Measurements from ENCODE around the gene DDI2.
"Not testable (repeated sequence)": the region's sequence is repeated elsewhere in the genome, so short reads cannot be mapped to it uniquely, and the experiment has no call there.

The DDI2 gene

DNA sequence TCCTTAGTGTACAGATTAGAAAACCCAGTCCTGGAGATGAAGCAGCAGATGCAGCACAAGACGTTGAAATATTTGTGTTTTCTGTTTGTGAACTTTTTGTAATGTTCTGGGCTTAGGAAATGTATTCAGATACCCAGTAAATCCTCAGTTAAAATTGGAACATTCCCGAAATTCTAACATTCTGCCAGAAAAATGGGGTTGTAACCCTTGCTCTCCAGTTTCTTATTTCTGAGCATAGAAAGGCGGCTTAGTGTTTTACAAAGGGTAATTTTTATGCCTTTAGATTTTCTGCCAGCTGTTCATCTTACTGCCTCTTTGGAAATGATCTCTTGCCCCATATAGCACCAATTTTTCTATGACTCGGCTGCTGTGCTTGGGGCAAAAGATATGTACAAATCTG is 20.6 kb downstream of the DDI2 start:
- no peak for DNase-seq

DNA sequence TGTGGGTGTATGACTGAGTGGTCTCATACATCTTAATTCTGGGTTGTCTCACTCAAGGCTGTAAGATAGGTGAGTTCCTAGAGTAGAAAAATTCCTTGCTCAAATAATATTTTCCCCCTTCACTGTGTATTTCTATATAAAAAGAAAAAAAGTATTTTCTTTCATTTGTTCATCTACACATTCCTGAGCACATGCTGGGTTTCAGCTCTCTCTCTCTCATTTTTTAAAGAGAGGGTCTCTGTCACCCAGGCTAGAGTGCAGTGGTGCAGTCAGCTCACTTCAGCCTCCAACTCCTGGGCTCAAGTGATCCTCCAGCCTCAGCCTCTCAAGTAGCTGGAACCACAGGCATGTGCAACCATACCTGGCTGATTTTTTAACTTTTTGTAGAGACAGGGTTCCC is 22.0 kb downstream of the DDI2 start:
- DNase-seq = no peak

GRCh38 chr1:15639931-15640330 is 22.7 kb downstream of the DDI2 start:
- no peak for DNase-seq

DNA sequence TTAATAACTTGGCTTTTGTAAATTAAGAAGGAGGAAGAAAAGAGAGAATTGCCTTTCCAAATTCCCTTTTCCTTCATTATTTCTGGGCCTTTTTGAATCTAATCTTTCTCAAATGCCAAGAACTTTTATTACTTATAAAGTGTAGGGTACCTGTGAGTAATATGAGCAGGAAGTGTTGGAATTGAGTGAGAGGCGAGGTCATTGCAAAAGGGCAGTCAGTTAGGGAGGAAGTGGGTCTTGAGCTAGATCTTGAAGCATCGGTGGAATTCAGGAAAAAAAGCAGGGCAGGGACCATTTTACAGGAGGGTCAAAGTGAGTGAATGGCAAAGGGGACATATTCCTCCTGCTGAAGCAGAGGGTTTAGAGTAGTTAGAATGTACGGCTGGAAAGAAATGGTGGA is 23.4 kb downstream of the DDI2 start:
- no peak for DNase-seq

- DNase-seq = no peak
Observed at GRCh38 chr1:15649937-15650336, 32.7 kb downstream of the DDI2 start.

GRCh38 chr1:15650433-15650832 is 33.2 kb downstream of the DDI2 start:
- no peak for DNase-seq

DNA sequence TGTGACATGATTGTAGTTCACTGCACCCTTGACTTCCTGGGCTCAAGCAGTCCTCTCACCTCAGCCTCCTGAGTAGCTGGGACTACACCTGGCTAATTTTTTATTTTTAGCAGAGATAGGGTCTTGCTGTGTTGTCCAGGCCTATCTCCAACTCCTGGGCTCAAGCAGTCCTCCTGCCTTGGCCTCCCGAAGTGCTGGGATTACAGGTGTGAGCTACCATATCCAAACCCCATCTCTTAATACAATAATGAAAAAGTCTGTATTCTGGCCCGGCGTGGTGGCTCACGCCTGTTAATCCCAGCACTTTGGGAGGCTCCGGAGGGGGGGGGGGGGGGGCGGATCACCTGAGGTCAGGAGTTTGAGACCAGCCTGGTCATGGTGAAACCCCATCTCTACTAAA is 34.9 kb downstream of the DDI2 start:
- DNase-seq = not testable (repeated sequence)

- no peak for DNase-seq
Observed at GRCh38 chr1:15654091-15654690, 36.9 kb downstream of the DDI2 start.

- no peak for DNase-seq
Observed at GRCh38 chr1:15656464-15656863, 39.2 kb downstream of the DDI2 start.

GRCh38 chr1:15657021-15657420 is 39.8 kb downstream of the DDI2 start:
- no peak for DNase-seq

DNA sequence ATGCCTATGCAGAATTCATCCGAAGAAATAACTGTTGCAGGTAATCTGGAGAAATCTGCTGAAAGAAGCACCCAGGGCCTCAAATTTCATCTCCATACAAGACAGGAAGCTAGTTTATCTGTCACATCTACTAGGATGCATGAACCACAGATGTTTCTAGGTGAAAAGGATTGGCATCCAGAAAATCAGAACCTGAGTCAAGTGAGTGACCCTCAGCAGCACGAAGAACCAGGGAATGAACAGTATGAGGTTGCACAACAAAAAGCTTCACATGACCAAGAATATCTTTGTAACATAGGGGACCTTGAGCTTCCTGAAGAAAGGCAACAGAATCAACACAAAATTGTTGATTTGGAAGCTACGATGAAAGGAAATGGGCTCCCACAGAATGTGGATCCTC is 42.9 kb downstream of the DDI2 start:
- no peak for DNase-seq

DNA sequence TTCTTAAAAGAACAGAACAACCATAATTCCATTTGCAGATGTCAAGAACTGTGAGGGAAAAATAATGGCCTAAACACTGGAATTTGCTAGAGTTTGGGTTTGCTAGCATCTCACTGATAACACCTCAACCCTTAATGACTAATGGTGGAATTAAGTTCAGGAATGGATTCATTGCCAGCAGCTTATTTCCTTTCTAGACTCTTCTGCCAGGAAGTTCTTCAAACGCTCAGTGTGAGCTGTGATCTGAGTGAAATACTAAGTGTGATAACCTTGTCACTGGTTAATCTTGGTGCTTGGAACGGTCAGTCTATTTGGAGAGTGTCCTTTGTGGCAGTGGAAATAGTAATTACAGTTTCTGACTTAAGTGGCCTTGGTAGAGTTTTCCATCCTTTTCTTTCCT is 45.2 kb downstream of the DDI2 start:
- DNase-seq = no peak

DNA sequence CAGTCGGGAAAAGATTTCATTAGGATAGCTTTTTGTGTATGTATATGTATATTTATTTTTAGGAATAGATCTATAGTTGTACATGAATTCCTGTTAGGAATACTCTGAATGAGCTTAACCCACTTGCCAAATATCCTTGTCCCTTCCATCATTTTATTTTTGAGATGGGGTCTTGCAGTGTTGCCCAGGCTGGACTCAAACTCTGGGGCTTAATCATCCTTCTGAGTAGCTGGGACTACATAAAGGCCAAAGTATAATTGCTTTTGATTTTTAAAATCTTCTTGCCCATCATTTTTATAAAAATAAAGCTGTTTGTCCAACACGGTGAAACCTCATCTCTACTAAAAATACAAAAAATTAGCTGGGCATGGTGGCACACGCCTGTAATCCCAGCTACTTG is 46.7 kb downstream of the DDI2 start:
- DNase-seq = no peak

GRCh38 chr1:15667362-15667761 is 50.1 kb downstream of the DDI2 start:
- DNase-seq = no peak

DNA sequence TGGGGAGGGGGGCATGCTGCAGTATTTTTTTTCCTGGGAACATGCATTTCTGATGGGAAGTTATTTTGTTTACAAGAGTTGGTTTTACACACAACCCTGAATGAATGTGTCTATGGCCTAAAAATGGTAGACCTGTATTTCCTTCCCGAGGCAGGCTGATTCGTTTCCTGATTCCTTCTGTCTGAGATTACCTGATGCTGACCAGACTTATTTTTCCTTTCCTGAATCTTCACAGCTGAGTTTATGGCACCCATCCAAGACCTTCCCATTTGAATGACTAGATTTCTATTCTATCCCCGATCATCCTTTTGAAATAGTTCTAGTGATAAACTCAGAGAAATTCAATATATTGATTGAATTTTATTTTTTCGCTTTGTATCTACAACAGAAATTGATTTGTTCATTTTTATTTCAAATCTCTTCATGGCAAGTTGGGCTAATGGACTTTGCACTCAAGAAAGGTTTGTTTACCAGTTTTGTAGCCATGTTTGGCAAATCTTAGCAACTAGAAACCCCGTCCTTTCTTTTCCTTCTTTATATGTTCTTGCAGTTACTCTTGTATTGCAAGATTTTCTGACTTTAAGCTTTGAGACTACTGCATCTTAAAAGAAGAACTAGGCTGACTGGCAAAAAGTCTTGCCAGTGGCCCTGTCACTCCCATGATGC is 51.0 kb downstream of the DDI2 start:
- no peak for DNase-seq

DNA sequence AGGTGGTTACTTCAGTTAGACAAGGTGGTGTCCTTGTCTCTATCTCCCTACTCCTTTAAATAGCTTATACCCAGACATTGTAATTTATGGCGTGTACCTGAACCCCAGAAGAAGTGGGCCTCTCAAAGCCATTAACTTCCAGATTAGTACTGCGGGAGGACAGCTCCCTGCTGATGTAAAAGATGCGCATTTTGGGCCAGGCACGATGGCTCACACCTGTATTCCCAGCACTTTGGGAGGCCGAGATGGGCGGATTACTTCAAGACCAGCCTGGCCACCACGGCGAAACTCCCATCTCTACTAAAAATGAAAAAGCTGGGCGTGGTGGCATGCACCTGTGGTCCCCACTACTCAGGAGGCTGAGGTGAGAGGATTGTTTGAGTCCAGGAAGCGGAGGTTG is 51.8 kb downstream of the DDI2 start:
- no peak for DNase-seq

GRCh38 chr1:15669864-15670263 is 52.6 kb downstream of the DDI2 start:
- no peak for DNase-seq

DNA sequence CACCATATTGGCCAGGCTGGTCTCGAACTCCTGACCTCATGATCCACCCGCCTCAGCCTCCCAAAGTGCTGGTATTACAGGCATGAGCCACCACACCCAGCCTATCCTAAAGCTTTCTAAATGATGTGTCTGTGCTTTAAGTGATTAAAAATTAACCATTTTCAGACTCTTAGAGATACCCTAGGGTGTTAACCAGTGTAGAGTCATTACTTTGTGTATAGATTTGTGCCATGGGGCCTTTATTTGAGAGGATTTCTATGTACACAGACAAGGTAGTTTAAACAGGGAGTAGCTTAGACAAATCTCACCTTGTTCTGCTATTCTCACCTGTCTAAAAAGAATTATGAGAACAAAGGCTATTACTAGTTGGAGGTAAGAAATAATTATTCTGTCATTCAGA is 54.2 kb downstream of the DDI2 start:
- DNase-seq = no peak

DNA sequence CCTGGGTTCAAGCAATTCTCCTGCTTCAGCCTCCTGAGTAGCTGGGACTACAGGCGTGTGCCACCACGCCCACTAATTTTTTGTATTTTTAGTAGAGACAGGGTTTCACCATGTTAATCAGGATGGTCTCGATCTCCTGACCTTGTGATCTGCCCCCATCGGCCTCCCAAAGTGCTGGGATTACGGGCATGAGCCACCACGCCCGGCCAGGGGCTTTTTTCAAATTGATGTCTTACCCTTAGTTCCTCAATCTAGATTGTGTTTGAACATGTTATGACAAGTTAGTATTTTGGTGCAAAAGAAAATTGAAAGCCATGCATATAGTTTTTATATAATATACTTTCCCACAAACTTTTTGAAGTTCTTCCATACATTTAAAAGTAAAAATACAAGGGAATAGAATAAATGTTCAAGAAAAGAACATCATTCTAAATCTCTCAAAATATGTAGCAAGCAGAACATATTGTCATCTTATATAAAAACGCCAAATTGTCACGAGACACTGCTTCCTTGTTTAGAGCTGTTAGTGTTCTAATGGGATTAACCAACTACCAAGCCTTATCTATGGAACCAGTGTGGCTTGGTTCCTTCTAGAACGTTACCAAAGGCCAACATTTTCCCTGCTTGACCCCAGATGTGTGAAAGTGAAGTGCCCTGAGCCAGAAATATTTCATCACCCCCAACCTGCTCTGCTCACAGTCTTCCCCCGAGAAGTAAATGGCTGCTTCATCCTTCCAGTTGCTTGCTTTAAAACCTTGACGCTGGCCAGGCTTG is 57.3 kb downstream of the DDI2 start:
- no peak for DNase-seq

DNA sequence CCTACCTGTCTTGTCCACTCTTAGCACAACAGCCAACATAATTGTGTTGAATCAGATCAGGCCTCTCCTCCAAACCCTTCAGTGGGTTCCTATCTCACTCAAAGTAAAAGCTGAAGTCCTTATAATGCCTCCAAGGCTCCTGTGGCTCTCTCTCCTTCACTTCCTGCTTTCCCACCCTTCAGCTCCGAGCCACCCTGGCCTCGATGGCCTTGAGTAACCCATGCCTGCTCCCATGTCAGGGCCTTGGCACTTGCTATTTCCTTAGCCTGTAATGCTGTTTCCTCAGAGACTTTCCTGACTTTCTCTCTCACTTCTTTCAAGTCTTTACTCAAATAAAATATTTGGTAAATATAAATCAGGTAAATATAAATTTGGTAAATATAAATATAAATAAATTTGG is 58.8 kb downstream of the DDI2 start:
- DNase-seq = no peak

- no peak for DNase-seq
Observed at GRCh38 chr1:15676688-15677661, 59.7 kb downstream of the DDI2 start.

- no peak for DNase-seq
Observed at GRCh38 chr1:15678578-15678977, 61.3 kb downstream of the DDI2 start.

- DNase-seq = no peak
Observed at GRCh38 chr1:15680131-15680530, 62.9 kb downstream of the DDI2 start.
